Karpas-422 (cell line): ENCODE results near the gene MIA. TPM values are rescaled to one million over a fixed set of nuclear protein-coding genes. Genes with fewer than 3 reads are reported as not detected.
A peak's percentile ranks its signal among the peaks of the same experiment; 100 is the strongest.
"Not testable (repeated sequence)": the region's sequence is repeated elsewhere in the genome, so short reads cannot be mapped to it uniquely, and the experiment has no call there.

ENCODE experiments used
- DNase-seq: peaks from one replicate; pipeline ENCODE4 v3.0.0-alpha.2; 2015
- H2AFZ ChIP-seq: fragments of 200-600 bp; sonication (generic); 2 replicates; pipeline ENCODE4 v1.6.1; 2014; ENCODE audit warnings: antibody characterized with exemption, low read length, mixed read lengths
- H3K27ac ChIP-seq: fragments of 200-600 bp; sonication (generic); 2 replicates; pipeline ENCODE4 v1.5.1; 2014; ENCODE audit warnings: mild to moderate bottlenecking, low read length, moderate library complexity
- H3K27me3 ChIP-seq: fragments of 200-600 bp; sonication (generic); 2 replicates; pipeline ENCODE4 v1.6.1; 2014; ENCODE audit warnings: low read length, mixed read lengths
- H3K36me3 ChIP-seq: fragments of 200-600 bp; sonication (generic); 2 replicates; pipeline ENCODE4 v1.6.1; 2014; ENCODE audit warnings: low read length, mixed read lengths; ENCODE audit not compliant: insufficient read depth
- H3K4me1 ChIP-seq: fragments of 200-600 bp; sonication (generic); 2 replicates; pipeline ENCODE4 v1.6.1; 2014; ENCODE audit warnings: mild to moderate bottlenecking, low read length, mixed read lengths
- H3K4me2 ChIP-seq: fragments of 200-600 bp; sonication (generic); 2 replicates; pipeline ENCODE4 v1.6.1; 2014; ENCODE audit warnings: low read length, low read depth, mild to moderate bottlenecking; ENCODE audit not compliant: poor library complexity, severe bottlenecking
- H3K4me3 ChIP-seq: fragments of 200-600 bp; sonication (generic); 2 replicates; pipeline ENCODE4 v1.5.1; 2014; ENCODE audit warnings: mild to moderate bottlenecking, antibody characterized with exemption, low read length, mixed read lengths
- H3K79me2 ChIP-seq: fragments of 200-600 bp; sonication (generic); 2 replicates; pipeline ENCODE4 v1.6.1; 2014; ENCODE audit warnings: mild to moderate bottlenecking, low read length, mixed read lengths
- H3K9ac ChIP-seq: fragments of 200-600 bp; sonication (generic); 2 replicates; pipeline ENCODE4 v1.6.0; 2014; ENCODE audit warnings: low read length
- H3K9me2 ChIP-seq: fragments of 200-600 bp; sonication (generic), shearing (Covaris generic); replicated peaks from 2 replicates; pipeline ENCODE4 v1.6.0; 2014; ENCODE audit warnings: mild to moderate bottlenecking, low read length, moderate library complexity; ENCODE audit not compliant: insufficient read depth
- H3K9me3 ChIP-seq: fragments of 300-700, 200-600 bp; sonication (generic); 2 replicates; pipeline ENCODE4 v1.6.1; 2014; ENCODE audit warnings: low read length, mixed read lengths
- H4K20me1 ChIP-seq: fragments of 200-600 bp; sonication (generic); 2 replicates; pipeline ENCODE4 v1.6.1; 2014; ENCODE audit warnings: mild to moderate bottlenecking, antibody characterized with exemption, low read length, low read depth; ENCODE audit not compliant: insufficient read depth
- total RNA-seq: library from RNA; depleted of rRNA; stranded (reverse); fragments of >200 nt; shearing (Covaris generic); gene quantifications from 2 replicates; pipeline ENCODE4 v1.2.3, GENCODE V29; 2014; ENCODE audit warnings: low replicate concordance; rRNA removed

MIA gene
- total RNA-seq, 1 experiment from 2014 or later = not detected

GRCh38 chr19:40822704-40823553 lies 47.6 kb downstream of the MIA start:
- not testable (repeated sequence) for H3K9me3 ChIP-seq, H3K4me2 ChIP-seq, H3K4me3 ChIP-seq, H4K20me1 ChIP-seq, H3K36me3 ChIP-seq, H3K9me2 ChIP-seq, H3K79me2 ChIP-seq, H2AFZ ChIP-seq, H3K27me3 ChIP-seq
- peak; percentile 63 for DNase-seq
- H3K27ac ChIP-seq = peak overlapping the region; percentile 46
- peak overlapping the region; percentile 28; the same call in 1 of the 2 replicates for H3K9ac ChIP-seq
- peaks cover 22% of the 10 kb centered on the region for H3K4me1 ChIP-seq

GRCh38 chr19:40824916-40825315 lies 49.6 kb downstream of the MIA start:
- not testable (repeated sequence) for H3K9me3 ChIP-seq, H4K20me1 ChIP-seq, H3K36me3 ChIP-seq, H2AFZ ChIP-seq, H3K27me3 ChIP-seq, H3K9ac ChIP-seq, H3K4me3 ChIP-seq, H3K27ac ChIP-seq, DNase-seq, H3K9me2 ChIP-seq, H3K4me2 ChIP-seq, H3K79me2 ChIP-seq
- H3K4me1 ChIP-seq = peaks cover 13% of the 10 kb centered on the region

- H3K36me3 ChIP-seq, H3K79me2 ChIP-seq, H3K4me3 ChIP-seq, H3K9me2 ChIP-seq, H3K4me2 ChIP-seq, H3K9ac ChIP-seq, H3K27ac ChIP-seq, DNase-seq, H3K9me3 ChIP-seq, H4K20me1 ChIP-seq, H2AFZ ChIP-seq, H3K27me3 ChIP-seq: not testable (repeated sequence)
- peaks cover 13% of the 10 kb centered on the region for H3K4me1 ChIP-seq
Observed at GRCh38 chr19:40825460-40826095, 50.3 kb downstream of the MIA start.

GRCh38 chr19:40826312-40826698 lies 51.0 kb downstream of the MIA start:
- not testable (repeated sequence) for H3K79me2 ChIP-seq, DNase-seq, H3K4me2 ChIP-seq, H3K36me3 ChIP-seq, H4K20me1 ChIP-seq, H3K9ac ChIP-seq, H3K27ac ChIP-seq, H3K9me2 ChIP-seq, H3K4me3 ChIP-seq, H3K9me3 ChIP-seq, H2AFZ ChIP-seq, H3K27me3 ChIP-seq
- peaks cover 13% of the 10 kb centered on the region for H3K4me1 ChIP-seq

GRCh38 chr19:40826699-40827385 lies 51.5 kb downstream of the MIA start:
- H4K20me1 ChIP-seq, DNase-seq, H3K9me3 ChIP-seq, H3K9ac ChIP-seq, H3K4me2 ChIP-seq, H3K27me3 ChIP-seq, H2AFZ ChIP-seq, H3K9me2 ChIP-seq, H3K27ac ChIP-seq, H3K36me3 ChIP-seq, H3K79me2 ChIP-seq, H3K4me3 ChIP-seq: not testable (repeated sequence)
- peaks cover 13% of the 10 kb centered on the region for H3K4me1 ChIP-seq

Other genes with a start within 250 kb of the MIA start
- gene SHKBP1, start 198.6 kb upstream of the MIA start, total RNA-seq = 49.7 and 98.2 TPM in 2 replicates
- 9.6 and 25.9 TPM in 2 replicates for gene LTBP4, start 174.2 kb upstream of the MIA start, total RNA-seq
- 26.9 and 33.8 TPM in 2 replicates for gene NUMBL, start 84.9 kb upstream of the MIA start, total RNA-seq
- gene COQ8B, start 58.6 kb upstream of the MIA start, total RNA-seq = 31.3 and 58.0 TPM in 2 replicates
- 5.9 and 9.2 TPM in 2 replicates for gene ITPKC, start 58.4 kb upstream of the MIA start, total RNA-seq
- 3.1 and 5.8 TPM in 2 replicates for gene ACTMAP, start 25.0 kb upstream of the MIA start, total RNA-seq
- 136 and 173 TPM in 2 replicates for gene SNRPA, start 24.3 kb upstream of the MIA start, total RNA-seq
- 12.5 and 32.9 TPM in 2 replicates for gene RAB4B, start 2.7 kb downstream of the MIA start, total RNA-seq
- 49.4 and 111 TPM in 2 replicates for gene EGLN2, start 23.7 kb downstream of the MIA start, total RNA-seq
- gene CYP2A6, start 74.9 kb downstream of the MIA start, total RNA-seq = not detected in 2 replicates
- gene CYP2A7, start 106.7 kb downstream of the MIA start, total RNA-seq = not detected in 2 replicates
- not detected in 2 replicates for gene CYP2B6, start 215.8 kb downstream of the MIA start, total RNA-seq